GM19328 (cell line): Measurements from ENCODE around the gene PPARGC1A.

Experiments used
- ATAC-seq: cut with Tn5 transposase; IDR thresholded peaks from one replicate; pipeline ENCODE4 v1.9.1; 2021; ENCODE audit warnings: mild to moderate bottlenecking, moderate library complexity; ENCODE audit not compliant: unreplicated experiment

Gene PPARGC1A

DNA sequence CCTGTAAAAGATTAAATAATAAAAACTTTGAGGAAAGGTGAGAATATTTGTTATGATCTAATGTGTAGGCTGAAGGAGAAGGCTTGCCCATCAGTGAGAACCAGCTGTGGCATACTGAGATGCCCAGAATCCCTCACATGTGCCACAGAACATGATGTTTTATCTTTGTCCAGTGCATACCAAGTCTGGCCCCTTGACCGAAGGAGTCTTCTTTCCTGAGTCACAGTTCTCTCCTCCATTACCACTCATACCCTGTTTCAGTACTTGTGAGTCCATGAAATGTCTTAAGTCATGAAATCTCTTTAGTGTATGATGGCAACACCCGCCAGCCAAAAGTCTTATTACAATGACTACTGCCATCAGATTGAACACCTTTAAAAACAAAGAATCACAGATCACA is 42.7 kb downstream of the PPARGC1A start:
- no peak for ATAC-seq

DNA sequence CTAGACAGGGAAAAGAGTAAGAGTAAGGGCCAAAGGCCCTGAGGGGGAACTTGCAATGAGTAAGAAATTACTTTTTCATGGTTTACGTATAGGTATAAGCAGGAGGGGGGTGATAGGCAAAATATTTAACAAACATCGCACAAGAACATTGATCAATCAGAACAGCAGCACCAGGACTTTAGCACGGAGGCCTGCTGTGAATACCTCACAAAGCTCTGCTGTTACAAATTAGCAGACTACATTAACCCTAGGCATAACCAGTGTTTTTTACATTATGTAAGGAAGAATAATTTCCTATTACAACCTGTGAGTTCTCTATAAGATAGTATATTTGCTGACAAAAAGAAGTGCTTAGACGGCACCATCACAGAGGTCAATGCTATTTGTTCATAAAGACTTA is 44.9 kb downstream of the PPARGC1A start:
- no peak for ATAC-seq

DNA sequence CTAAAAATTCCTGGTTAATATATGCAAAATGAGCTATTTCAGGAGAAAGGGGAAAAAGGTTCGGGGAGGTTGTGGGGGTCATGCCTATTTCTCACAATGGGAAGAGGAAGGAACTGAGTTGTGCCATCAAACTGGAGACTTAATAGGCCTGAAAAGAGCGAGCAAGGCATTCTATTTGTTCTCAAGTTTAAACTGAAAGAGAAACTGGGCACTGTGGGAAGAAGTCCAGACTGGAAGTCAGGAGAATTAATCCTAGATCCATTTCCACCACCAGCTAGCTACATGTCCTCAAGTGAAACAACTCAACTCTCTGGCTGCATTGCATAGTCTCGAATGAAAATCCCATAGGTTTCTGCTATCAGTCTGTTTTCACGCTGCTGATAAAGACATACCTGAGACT is 50.6 kb downstream of the PPARGC1A start:
- no peak for ATAC-seq

DNA sequence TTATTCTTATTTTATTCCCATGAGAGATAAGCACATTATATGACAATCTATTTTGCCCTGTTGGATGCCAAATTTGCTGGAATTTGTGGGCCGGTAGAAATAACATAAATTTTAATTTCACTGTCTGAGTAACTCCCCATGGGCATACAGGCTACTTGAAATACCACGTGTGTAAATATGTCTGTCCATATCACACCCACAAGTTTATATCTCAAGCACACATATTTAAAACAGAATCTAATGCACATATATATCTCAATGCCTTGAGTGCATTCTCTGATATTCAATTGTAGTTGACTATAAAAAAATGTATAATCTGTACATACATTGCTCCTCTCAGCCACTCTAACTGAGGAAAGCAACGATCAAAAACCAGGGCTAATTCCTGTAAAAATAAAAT is 51.2 kb downstream of the PPARGC1A start:
- no peak for ATAC-seq

DNA sequence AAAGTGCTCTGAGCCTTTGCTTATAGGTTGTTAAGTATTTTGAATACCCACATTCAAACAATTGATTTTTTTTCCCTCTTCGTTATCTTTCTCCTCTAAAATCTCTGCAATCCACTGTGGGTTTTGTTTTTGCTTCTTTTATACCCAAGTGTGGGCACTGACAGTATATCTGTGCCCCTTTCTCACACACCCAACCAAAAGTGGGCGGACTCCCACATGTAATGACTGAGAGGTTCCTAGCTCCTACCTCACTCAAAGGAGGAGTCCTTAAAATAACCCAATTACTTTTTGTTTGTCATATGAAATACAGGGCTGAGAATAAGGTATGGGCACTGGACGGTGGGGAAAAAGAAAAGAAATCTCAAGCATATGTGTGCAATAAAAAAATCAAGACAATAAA is 51.7 kb downstream of the PPARGC1A start:
- ATAC-seq, result no peak

DNA sequence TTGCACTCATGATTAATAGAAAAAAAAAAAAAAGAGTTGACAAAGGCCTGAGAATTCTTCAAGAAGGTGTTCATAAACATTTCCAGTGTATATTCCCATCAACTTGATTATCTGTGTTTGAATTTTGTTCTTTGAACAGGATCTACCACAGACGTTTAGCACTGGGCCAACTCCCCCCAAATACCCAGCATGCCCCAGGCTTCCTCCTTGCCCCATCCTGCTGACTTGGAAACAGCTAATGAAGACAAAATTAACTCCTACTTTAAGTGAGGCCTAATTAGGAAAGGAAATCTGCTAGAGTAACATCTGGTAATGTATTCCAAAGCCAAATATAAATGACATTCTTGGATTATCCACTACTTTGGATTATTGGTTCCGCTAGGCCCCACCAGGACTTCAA is 52.5 kb downstream of the PPARGC1A start:
- ATAC-seq, result no peak

DNA sequence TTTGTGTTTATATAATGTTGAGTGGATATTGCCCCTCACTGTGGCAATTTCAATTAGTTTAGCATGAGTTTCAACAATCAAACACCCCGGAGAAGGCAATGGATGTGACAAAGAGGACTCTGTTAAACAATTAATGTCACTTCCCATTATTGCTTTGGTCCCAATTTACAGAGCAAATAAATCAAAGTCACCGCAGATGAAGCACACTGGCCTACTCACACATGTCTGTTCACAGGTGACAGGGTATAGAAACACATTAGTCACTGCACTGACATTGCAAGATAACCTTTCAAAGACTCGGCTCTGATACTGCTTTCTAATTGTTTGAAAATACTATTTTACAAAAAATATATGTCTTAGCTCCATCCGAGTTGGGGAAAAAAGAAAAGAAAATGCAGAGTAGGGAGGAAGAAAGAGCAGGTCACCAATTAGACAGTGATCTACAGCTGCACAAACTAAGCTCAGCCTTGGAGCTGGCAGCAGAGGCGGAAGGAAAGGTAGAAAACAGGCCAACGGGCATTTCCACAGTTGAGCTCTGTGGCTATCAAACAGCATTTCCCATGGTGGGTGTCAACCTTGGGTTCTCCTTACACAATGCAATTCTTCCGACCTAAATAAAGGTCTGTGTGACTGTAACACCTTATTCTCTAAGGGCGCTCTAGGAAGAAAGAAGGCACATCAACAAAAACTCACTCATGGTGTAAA is 53.9 kb downstream of the PPARGC1A start:
- no peak for ATAC-seq

DNA sequence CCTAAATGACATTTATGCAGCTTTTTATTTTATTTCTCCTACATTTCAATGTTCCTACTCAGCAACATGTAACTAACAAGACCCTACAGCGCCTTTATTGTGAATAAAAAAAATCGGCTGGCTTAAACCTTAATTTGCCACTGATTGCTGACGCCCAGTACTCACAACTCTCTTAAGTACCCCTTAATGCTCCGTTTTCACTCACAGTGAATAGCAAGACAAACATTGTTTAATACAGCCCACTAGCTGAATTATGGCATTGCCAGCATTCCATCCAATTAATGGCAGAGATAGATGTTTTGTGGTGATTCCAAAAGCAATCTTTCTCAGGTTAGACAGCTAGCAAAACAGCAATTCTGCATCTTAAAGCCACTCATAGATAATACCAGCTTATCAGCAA is 61.1 kb downstream of the PPARGC1A start:
- no peak for ATAC-seq

DNA sequence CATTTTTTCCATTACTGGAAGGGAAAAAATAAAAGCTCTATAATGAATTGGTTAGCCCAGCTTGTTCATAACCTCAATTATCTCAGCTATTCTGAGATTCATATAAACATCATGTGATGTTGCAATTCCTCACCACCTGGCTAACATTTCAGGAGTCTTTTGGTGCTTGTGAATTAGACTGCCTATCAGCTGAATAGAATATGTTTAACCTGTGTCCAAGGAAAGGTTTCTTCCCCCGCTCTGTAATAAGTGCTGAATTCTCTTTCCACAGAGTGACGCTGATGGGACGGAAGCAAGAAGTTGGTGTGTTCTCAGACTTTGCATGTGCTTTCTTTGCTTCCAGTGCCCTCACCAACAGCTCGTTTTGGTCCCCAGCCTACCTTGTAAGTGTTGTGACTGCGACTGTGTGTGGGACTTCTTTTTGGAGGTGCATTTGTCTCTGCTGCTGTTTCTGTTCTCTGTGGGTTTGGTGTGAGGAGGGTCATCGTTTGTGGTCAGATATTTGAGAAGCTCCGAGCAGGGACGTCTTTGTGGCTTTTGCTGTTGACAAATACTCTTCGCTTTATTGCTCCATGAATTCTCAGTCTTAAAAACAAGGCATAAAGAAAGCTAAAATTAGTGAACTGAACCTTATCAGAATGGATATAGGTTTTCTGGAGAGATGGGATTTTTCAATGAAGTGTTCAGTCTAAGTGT is 61.7 kb downstream of the PPARGC1A start:
- ATAC-seq, result no peak

DNA sequence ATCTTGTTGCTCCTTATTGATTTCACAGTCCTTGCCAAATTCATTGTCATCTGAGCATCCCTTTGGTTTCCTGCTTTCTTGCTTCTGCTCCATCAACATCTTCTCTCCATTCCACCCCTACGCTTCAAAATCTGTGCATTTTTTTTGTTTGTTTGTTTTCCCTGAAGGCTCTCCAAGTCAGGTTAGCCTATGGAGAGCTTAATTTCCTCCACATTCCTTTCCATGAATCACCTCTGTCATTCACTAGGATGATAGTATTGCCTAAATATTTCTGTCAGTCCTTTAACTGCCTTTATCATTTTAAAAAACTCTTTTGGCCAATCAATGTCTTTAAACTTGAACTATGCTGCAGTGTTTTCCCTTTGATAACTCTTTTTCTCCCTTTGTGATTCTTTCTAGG is 67.7 kb downstream of the PPARGC1A start:
- ATAC-seq, result no peak

DNA sequence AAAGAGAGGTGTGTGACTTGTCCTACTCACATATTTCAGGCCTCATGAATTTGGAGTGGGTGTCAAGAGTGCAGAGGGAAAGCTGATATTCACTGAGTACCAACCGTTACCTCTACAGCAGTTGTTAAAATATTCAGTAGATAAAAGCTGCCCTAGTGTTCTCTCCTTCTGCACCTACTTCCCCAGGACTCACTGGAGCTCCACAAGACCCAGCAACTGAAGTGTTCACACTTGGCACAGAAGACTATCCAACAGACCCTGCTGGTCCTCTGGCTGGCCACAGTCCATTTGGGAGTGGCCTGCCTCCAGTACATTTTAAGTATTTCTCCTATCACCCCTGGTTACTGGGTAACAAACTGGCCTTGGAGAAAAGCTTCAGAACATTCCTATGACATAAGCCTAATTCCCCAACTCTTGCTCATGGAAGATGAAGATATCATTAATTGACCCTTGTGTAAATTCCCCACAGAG is 70.8 kb downstream of the PPARGC1A start:
- no peak for ATAC-seq

DNA sequence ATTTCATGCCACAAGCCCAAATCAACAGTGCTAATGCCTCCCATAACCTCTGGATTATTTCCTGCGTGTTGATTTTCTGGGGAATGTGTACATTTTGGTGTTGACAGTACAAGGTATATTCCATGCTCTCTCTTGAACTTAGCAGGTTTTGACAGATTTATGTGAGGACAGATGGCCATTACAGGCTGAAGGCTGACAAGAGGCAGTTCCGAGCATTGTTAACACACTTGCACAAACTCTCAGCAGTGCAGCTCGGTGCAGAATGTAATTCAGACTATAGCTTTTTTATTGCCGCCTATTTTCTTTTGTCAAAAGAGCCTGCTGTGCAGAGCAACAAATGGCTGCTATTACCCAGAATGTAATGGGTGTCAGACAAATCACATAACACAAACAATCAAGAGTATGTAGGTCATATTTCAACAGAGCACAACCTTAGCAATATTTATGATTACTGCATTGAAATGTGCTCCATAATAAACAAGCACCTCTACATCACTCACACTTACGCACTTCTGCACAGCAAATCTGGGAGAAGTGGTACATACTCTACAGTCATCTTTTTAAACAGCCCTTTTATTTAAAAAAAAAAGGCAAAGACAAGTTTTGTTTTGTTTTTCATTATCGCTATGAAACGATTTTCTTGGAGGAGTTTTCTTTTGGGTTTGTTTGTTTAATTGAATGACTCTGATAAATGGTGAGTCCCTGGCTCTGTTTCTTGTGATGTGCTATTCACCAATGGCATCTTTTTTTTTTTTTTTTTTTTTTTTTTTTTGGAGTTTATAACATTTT is 71.6 kb downstream of the PPARGC1A start:
- no peak for ATAC-seq

DNA sequence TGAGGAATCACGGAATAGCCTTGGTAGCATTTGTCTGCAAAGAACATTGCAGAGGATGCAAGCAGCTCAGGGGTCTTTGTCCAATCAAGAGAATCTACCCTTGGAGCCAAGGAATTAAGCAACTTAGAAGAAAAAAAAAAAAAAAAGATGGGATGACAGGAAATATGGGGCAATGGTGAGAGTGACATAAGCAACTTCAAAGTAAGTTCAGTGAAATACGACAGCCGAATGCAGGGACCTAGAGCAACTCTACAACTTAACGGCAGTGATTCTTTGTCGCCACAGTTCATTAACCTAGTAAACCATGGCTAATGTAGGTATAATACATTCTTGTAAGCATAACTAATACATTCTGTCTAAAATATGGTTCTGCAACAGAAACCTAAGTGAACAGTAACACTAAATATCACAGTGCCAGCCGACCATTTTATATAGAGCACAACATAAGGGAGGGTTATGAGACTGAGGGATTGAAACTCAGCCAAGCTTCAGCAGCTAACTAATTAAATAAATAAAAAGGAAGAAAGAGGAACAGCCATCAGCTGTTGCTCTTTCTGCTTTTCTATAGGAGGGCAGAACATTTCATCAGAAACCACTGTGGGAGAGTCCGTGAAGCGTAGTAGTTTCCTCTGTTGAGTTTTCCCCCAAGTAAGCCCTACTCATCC is 74.7 kb downstream of the PPARGC1A start:
- ATAC-seq, result no peak

DNA sequence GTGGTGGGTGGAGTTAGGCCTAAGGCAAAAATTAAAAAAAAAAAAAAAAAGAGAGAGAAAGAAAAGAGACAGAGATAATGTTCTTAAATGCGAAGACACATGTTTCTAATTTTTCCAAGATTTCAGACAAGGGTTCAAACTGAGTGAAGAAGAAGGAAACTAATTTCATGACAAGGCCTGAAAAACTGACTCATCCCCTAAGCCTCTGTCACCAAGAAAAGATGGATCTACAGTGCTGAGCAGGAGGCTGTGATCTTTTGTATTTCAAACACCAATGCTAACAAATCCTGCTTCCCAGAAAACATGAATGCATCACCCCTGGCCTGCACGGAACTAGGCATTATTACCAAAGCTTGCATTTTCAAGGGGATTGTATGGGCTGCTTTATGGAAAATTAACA is 75.3 kb downstream of the PPARGC1A start:
- no peak for ATAC-seq

DNA sequence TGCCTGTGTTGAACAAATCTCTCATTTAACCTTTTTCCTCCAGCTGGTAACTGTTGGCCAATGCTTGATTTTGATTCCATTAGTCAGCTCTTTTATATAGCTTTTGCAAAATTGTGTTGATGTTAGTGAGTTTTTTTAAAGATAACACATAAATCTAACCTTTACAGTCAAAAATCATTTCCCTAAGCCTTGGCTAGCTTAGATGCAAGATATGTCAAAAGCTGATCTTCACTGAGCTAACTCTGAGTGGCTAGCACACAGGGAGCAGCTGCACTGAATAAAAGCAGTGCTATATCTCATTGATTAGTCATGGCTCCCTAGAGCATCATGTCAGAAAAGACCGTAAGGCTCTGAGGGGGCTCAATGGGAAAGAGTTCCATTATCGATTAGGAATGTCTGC is 78.7 kb downstream of the PPARGC1A start:
- ATAC-seq, result no peak

DNA sequence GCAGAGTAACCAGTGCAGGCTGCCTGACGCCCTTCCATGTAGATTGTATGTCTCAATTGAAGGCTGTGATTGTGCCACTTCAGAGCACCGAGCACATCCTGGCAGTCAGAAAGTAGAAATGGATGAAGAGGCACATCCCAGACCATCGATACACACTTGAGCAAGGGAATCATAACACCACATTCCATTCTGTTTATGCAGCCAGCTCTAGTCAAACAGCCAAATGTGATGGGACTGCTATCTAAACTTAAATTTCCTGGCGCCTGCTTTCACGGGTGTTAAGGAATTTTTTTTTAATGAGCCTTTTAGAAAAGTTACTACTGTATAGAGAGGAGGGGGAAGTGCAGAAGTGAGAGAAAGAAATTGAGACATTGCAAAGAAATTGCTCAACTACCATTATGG is 84.4 kb downstream of the PPARGC1A start:
- ATAC-seq, result no peak

DNA sequence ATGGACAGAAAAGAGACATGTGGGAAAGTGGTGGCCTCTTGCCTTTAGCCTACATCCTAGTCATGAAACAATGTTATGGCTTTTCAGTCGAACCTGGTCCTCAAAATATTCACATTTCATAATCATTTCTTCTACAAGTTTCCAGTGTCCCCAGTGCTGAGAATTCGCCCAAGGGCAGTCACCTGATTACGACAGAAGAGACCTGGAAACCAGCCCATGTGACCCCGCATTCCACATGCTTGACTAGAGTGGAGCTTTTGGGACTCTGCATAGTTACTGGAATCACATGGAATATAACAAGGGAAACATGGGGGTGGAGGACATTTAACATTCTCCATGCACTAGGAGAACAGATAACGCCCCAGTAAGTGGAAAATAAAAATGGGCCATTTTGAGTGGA is 100.1 kb downstream of the PPARGC1A start:
- ATAC-seq, result no peak

DNA sequence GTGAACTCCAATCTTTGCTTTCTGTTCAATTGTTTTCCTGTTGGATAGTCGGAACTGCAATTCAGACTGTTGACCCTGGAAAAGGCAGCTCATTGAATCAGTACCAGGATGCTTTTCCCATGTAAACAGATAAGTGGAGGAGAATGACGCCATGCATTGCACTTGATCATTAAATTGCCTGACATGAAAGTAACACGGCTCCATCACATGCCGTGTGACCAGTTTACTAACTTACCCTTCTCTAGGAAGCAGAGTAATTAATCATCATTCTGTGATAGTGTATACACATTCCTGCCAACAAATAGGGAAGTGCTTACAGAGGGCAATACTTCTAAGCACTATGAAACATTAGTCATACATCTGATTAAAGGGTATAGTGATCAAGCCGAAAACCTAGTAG is 101.4 kb downstream of the PPARGC1A start:
- no peak for ATAC-seq

DNA sequence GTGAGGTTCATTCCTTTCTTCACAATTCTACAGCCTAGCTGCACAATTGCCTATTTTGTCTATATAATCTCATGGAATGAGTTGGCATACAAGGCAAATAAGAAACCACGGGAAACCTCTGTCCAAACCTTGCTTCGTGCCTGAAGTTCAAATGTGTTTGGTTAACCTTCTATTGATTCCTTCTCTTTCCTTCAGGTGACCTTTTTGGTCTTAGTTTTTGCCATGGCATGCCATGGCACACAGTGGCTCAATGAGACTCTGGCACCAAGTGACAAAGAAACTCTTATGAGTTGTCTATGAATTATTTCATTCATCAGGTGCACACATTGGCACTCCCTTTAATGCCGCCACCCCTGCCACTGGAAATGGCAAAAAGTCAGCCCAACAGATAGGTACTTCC is 101.8 kb downstream of the PPARGC1A start:
- ATAC-seq, result no peak

DNA sequence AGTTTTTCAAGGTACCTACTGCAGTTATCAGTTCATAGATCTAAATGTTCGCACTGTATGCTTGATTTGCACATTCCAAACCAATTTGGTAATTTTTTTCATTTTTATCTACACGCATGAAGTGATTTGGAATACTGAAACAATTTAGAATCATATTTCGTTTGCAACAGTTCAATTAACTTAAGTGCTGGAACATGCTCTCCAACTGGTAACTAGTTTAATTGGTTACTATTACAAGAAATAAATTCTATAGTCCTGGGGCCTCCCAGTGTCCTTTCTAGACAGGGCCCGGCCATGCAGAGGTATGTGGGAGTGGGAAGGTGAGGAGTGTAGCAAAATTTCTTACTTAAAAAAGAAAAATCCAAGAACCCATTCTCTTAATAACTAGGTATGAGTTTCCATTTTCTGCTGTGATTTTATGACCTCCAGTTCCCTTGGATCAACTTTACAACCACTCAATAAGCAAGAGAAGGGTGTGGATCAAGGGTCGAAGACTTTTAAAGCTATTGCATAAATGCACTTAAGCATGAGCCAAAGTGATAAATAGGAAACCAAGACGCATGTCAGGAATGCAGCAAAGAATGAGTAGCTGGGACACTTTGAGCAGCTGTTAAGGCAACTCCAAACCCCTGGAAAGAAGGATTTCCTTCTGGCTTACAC is 106.9 kb downstream of the PPARGC1A start:
- ATAC-seq, result no peak

DNA sequence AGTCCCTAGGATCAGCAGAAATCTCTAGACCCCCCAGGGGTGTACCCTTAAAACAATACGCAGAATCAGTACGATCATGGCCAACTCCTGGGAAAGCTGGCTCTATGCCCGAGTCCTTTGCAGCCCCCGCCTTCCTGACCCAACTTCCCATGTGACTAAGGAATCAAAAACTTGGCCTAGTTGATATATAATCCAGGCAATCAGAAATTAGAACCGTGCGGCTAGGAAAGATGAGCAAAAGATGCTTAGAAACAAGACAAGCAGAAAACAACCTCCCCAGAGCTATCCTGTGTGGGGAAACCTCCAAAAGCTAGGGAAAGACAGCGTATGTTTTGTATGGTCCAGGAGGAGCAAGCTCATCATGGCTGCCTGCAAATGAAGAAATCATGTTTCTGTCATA is 110.0 kb downstream of the PPARGC1A start:
- ATAC-seq, result no peak
